Esophagus squamous epithelium (tissue), 4 donors: ENCODE results near the gene ZNF71.

Experiments
- CTCF ChIP-seq, 6 experiments: fragments of 450-650 bp in 4 of 6; fragments of 200-600 bp in 2 of 6; sonication (generic) in 2 of 6; IDR thresholded peaks; one replicate each; pipeline ENCODE4 v1.5.1; 2016 to 2019; ENCODE audit warnings: antibody characterized with exemption in 6 of 6, mild to moderate bottlenecking in 4 of 6, moderate library complexity in 4 of 6
- POLR2A ChIP-seq, 4 donors: fragments of 450-650 bp; IDR thresholded peaks; one replicate each; pipeline ENCODE4 v1.6.1; 2017; ENCODE audit warnings: antibody characterized with exemption in 4 of 4, mild to moderate bottlenecking in 4 of 4, moderate library complexity in 3 of 4

- TF ChIP-seq POLR2A (IDR thresholded peaks at IDR 0.05) (no peak), CTCF (IDR thresholded peaks at IDR 0.05) (no peak)
Measured at GRCh38 chr19:56612737-56613136, 17.6 kb downstream of the ZNF71 start.
